Fibroblast of the conjunctiva (primary cell): ENCODE measurements around the gene ALDH3B2.
"Not testable (repeated sequence)": the region's sequence is repeated elsewhere in the genome, so short reads cannot be mapped to it uniquely, and the experiment has no call there.

Source experiments
- DNase-seq: peaks from one replicate; pipeline ENCODE4 v3.0.0-alpha.2; 2010; ENCODE audit warnings: low read depth

Gene ALDH3B2

GRCh38 chr11:67642173-67643120 lies 32.0 kb downstream of the ALDH3B2 start:
- no peak for DNase-seq

- no peak for DNase-seq
Observed at GRCh38 chr11:67641338-67642172, 32.9 kb downstream of the ALDH3B2 start.

- DNase-seq, result no peak
Observed at GRCh38 chr11:67640758-67641337, 33.6 kb downstream of the ALDH3B2 start.

- DNase-seq, result no peak
Observed at GRCh38 chr11:67640021-67640757, 34.2 kb downstream of the ALDH3B2 start.

GRCh38 chr11:67639438-67639859 lies 35.0 kb downstream of the ALDH3B2 start, which contains the start of gene TBX10:
TBX10 (minus strand) TSS chr11:67639763; CDS start chr11:67639472, 291 bp downstream.
- no peak for DNase-seq

- DNase-seq, result no peak
Observed at GRCh38 chr11:67638535-67639437, 35.6 kb downstream of the ALDH3B2 start.

GRCh38 chr11:67637441-67637840 lies 37.0 kb downstream of the ALDH3B2 start:
- DNase-seq, result not testable (repeated sequence)

- no peak for DNase-seq
Observed at GRCh38 chr11:67636962-67637361, 37.5 kb downstream of the ALDH3B2 start.

GRCh38 chr11:67635231-67635521 lies 39.2 kb downstream of the ALDH3B2 start:
- DNase-seq, result no peak

- no peak for DNase-seq
Observed at GRCh38 chr11:67634366-67635230, 39.8 kb downstream of the ALDH3B2 start.

- DNase-seq, result no peak
Observed at GRCh38 chr11:67633758-67634365, 40.6 kb downstream of the ALDH3B2 start.

- no peak for DNase-seq
Observed at GRCh38 chr11:67632982-67633755, 41.3 kb downstream of the ALDH3B2 start.

- no peak for DNase-seq
Observed at GRCh38 chr11:67632175-67632981, 42.0 kb downstream of the ALDH3B2 start.

GRCh38 chr11:67631853-67632174 lies 42.6 kb downstream of the ALDH3B2 start:
- no peak for DNase-seq

GRCh38 chr11:67631411-67631810 lies 43.0 kb downstream of the ALDH3B2 start:
- no peak for DNase-seq

- DNase-seq, result no peak
Observed at GRCh38 chr11:67630943-67631331, 43.5 kb downstream of the ALDH3B2 start.

- DNase-seq, result peak; percentile 96
Observed at GRCh38 chr11:67630228-67630942, 44.0 kb downstream of the ALDH3B2 start.
